ENCODE data around the gene SNX33.
"Not testable (repeated sequence)": the region's sequence is repeated elsewhere in the genome, so short reads cannot be mapped to it uniquely, and the experiment has no call there.

SNX33 gene

DNA sequence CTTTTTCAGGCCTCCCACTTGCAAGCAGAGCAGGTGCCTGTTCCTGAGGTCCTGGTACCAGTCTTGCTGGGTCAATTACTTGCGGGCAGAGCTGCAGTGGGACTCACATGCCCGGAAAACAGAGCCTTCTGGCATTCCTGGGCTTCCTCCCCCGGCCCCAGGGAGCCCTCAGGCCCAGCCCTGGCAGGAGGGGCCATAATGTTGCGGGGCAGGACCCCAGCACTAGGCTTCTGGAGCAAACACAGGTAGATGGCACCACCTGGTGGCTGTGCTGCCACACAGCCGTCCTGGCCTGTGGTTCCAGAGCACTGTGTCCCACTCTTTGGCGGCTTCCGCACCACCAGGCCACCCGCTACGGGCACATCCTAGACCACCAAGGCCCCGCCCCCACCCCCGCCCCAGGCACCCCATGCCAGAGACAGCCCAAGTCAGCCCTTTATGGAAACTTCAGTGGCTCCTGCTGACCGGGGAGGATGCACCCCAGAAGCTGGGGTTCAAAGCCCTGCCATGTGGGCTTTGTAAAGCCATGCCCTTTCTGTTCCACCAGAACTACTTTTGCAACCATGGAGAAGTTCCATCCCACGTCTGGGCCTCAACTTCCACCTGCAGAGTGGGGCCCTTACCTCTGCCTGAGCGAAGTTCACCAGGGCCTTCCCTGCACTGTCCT lies 36.1 kb downstream of the SNX33 start:
- DNase-seq (ENCODE audit: low spot score): peak; percentile 78

DNA sequence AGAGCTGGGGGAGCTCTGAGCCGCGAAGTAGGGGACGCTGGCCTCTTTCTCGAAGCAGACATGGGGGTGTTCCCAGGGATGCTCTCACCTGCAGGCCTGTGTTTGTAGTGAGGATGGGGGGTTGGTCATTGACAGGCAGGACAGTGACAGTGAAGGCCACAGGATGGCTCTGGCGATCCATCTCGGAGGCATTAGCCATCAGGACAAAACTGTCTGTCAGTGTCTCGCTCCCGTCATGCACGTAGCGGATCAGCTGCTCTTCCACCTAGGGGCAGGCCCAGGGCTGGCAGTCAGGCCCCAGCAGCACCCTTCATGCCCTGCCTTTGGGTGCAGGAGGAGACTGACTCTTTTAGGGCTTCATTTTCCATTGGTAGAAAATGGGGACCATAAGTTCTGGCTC lies 36.9 kb downstream of the SNX33 start:
- no peak for DNase-seq (ENCODE audit: low spot score)

DNA sequence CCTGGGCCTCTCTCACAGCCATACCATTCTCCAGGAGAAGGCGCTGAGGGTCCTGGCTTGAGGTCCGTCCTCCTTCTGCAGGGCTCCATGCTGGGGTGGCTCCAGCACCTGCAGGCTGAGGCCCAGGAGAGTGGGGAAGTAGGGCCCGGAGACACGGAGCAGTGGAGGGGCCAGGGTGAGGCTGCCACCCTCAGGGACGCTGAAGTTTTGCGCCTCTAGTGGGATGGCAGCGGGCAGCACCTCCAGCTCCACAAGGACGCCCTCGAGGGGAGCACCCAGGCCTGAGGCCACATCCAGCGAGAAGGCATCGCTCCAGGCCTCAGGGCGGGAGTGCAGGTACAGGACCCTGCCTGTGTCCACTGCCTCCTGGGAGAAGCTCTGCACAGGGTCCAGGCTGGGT lies 37.5 kb downstream of the SNX33 start:
- no peak for DNase-seq (ENCODE audit: low spot score)

DNA sequence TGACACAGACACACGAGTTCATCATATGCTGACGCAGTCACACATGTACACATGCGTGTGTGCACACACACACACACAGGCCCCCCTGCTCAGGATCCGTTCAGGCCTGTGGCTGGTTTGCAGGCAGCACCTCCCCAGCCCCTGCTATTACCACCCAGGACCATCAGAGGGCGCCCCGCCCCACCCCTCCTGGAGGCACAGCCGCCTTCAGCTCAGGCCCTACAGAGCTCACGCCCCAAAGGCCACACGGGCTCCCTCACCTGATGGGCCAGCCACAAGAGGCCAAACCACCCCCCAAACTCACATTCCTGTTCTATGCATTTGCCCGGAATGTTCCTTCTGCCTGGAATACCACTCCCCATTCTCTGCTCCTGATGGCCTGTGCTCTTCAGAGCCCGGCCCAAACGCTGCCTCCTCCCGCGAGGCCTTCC lies 38.5 kb downstream of the SNX33 start:
- peak; percentile 61 for DNase-seq (ENCODE audit: low spot score)

DNA sequence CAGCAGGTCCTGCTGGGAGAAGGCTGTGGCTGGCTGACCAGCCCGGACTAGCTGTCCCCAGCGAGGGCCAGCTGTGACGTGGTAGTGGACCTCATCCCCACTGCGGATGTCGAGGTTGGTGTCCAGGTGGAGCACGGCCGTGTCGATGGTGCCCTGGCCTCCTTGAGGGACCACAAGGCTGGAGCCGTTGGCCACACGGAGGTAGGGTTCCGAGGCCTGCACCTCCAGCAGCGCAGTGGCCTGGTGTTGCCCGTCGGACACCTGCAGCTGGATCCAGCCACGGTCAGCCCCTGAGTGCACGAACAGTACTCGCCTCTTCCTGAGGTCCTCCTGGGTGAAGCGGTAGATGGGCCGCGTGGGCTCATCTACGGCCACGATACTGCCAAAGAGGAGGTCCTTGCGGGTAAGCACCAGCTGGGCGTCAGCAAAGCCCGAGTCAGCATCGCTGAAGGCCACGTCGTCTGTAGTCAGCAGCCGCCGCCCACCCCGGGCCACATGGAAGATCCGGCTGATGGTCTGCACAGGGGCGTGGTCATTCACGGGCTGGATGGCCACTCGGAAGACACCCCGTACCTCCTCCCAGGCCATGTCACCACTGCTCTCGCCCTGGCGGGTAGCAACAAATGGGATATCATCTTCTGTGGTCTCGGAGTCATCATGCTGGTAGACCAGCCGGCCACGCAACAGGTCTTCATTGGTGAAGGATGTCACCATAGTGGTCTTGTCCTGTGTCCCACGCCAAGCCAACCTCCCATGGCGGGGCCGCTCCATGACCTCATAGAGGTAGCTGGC lies 40.0 kb downstream of the SNX33 start:
- no peak for DNase-seq (ENCODE audit: low spot score)

DNA sequence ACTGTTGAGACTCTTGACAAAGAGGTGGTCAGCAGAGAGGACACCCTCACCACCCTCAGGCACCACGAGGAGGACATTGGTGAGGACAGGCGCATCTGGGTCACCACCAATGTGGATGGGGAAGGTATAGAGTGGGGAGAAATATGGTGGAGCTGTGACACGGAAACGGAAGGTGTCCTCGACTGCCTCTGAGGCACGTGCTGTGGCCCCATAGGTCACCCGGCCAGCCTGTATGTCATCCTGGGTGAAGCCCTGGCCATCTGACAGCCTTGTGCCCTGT lies 40.5 kb downstream of the SNX33 start:
- no peak for DNase-seq (ENCODE audit: low spot score)

DNA sequence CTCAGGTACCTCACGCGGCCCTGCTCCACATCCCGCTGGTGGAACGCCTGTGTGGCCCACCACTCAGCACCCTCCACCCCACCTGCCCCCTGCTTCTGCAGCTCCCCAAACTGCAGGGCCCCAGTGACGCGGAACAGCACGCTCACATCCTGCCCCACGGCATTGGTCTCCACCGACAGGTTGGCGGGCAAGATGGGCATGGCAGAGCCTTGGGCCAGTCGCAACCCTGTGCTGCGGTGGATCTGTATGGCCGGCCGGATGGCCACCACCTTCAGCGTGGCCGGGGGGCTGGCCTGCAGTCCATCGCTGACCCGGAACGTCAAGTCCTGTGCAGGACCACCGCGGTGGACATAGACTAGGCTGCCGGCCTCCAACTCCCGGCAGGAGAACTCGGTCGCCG lies 41.1 kb downstream of the SNX33 start:
- no peak for DNase-seq (ENCODE audit: low spot score)

DNA sequence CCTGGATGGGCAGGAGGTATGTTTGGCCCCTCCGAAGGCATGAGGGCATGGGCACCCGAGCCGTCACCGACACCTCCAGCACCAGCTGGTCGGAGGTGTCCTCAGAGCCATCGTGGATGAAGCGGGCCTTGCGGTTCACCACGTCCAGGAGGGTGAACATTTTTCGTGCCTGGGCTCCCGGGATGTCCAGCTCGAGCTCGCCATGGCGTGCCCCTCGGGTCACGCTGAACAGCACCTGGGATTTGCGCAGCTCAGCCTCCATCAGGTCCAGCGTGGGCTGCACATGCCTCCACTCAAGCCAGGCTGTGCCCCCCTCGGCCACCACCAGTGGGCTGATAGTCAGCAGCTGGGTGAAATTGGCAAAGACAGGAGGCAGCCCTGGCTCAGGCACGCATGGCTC lies 41.7 kb downstream of the SNX33 start:
- not testable (repeated sequence) for DNase-seq (ENCODE audit: low spot score)

DNA sequence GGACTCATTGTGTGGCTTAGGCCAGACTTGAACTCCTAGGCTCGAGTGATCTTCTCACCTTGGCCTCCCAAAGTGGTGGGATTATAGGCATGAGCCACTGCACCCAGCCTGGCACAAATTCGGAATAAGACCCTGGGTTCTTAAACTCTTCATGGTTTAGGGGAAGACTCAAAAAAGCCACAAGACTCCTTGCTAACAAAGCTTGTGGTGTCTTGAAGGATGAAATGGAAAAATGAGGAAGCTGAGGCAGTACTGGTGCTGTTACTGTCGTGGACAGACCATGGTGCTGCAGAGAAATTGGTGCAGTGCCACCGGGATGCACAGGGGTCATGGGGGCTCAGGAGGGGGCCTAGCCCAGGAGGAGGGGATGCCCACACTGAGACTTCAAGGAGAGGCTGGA lies 44.6 kb downstream of the SNX33 start:
- not testable (repeated sequence) for DNase-seq (ENCODE audit: low spot score)

DNA sequence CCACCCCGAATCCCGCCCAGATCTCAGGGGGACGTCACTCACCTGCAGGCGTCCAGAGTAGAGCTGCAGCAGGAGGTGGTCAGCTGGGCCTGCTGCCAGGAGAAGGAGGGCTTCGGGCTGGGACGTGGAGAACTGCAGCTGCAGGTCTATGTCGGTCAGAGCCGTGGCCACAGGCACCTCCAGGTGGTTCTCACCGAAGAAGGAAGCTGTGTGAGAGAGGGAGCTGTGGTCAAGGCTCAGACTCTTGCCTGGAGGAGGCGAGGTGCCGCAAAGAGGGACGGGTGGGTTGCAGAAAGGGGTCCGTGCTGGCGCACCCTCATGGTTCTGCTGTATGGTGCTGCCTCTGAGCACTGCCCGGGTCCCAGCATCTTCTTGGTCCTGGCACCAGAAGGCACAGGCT lies 45.3 kb downstream of the SNX33 start:
- DNase-seq (ENCODE audit: low spot score): not testable (repeated sequence)

DNA sequence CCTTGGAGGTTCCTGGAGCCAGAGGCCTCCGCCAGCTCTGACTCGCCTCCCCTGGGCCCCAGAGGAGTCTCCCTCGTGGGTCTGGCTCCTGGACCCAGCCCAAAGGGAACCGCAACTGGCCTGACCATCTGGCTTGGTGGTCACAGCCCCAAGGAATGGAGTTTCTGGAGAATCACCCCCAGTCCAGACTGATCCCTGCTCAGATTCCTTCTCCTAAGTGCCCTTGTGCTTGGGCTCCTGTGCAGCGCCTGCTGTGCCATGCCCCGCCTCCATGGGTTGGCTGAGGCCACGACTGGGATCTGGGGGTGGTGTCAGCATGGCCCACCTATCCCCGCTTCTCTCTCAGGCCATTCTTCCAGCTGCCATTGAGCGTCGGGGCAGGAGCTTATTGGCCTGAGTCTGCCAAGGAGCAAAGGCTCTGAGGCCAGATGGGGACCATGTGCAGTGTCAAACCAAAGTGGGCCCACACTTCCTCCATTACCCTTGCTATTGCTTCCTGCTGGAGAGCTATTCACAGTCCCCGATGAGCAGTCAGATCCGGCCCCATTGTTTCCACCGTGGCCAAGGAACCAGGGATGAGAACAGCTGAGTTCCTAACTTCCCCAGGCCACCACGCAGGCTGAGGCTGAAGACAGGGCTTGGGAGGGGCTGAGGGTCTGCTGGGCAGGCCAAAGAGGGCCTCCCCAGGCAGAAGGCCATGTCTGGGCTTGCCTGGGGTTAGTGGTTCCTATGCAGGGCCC lies 46.0 kb downstream of the SNX33 start:
- peak; percentile 35 for DNase-seq (ENCODE audit: low spot score)

DNA sequence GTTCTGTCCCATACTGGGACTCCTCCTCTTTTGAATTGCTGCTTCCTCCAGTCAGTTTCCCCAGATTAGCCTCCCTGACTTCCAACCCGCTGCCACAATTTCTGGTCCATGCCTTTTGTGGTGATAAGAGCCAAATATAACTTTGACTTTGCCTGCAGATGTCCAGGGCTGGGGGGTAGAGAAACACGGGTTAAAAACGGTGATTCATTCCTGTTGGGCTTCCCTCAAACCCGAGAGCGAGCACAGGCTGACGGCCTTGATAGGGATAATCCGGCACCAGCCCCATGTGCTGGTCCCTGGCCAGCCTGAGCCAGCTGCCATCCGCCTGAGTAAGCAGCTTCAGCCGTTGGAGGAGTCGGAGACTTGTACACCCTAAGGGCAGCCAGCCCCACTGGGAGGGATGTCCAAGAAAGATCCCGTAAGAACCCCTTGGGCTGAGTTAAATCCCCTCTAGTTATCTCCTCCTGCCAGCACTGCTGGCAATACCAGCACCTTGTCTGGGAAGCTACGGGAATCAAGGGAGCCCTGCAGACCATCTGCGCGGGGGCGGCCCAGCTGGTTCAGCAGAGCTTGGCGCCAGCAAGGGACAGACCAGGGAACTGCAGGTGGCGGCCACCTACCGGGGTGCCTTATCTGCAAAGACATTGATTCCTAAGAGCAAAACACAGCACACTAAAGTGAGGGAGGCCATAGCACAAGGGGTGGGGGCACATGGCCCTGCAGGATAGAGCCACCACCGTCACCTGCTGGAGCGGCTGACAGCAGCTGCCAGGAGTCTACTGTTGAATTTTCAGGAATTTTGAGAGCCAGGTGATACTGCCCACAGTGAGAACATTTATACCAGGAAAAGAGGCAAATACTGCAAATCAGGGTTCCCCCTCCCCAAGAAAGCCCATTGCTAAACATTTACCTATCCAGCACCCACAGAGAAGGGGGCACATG lies 46.8 kb downstream of the SNX33 start:
- peak; percentile 75 for DNase-seq (ENCODE audit: low spot score)

DNA sequence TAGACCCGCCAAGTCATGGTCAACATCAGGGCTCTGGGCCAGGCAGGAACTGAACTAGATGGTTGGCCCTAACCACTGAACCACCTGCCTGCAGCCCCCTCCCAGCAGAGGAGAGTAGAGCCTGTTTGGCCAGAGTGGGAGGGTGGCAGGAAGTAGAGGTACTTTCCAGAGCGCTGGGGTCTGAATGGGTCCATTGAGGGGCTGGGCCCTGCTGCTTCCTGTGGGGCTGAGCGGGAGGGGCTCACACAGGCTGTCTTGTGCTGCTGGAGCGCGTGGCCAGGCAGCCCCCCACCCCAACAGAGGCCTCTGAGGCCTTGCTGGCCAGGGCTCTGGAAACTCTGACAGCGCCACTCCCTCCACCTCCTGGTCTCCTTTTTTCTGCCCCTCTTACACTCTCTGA lies 47.5 kb downstream of the SNX33 start:
- DNase-seq (ENCODE audit: low spot score): peak; percentile 40

DNA sequence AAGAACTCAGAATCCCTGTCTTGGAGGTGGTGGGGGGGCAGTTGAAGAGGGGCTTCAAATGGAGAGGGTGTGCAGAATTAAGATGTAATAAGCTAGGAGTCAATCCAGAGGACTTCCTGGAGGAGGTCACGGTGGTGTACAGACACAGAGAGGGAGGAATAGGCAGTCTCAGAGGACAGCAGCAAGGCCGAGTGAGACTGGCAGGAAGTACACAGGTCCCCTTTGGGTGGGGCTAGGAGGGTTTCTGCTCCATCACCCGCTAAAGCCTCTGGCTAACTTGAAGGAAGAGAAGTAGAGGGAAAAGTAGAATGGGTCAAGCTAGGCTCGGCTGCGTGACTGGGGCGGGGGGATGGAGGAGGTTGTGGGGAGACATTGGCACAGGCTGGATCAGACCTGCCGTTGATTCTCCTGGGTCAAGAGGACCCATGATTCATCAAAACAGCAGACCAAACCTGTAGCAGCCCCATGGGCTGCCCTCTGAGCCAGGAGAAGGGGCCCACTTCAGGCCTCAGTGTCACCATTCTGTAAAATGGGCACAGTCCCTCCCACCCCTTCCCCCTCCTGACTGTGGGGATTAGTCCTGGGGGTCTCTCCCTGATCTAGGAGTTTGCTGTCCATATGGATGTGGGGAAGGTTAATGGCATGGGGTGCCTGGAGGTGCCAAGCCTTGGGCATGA lies 48.1 kb downstream of the SNX33 start:
- DNase-seq (ENCODE audit: low spot score): no peak

DNA sequence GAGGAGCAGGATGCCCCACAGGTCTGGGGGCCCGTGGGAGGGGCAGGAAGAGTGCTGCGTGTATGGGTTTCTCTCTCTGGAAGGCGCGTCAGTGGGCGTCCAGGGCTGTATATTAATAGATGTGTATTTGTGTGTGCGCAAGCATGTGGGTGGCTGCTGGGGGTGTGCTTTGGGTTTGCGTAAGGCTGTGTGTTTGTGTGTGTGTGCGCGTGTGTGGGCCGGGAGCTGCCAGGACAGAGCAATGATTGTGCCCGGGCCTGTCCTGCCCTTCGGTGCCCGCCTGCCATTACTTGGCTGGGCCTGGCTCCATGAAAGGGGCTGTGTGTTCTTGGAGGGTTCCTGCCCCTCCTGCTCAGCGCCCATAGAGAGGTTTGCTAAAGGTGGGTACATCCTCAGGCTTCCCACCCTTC lies 48.6 kb downstream of the SNX33 start:
- peak; percentile 76 for DNase-seq (ENCODE audit: low spot score)

DNA sequence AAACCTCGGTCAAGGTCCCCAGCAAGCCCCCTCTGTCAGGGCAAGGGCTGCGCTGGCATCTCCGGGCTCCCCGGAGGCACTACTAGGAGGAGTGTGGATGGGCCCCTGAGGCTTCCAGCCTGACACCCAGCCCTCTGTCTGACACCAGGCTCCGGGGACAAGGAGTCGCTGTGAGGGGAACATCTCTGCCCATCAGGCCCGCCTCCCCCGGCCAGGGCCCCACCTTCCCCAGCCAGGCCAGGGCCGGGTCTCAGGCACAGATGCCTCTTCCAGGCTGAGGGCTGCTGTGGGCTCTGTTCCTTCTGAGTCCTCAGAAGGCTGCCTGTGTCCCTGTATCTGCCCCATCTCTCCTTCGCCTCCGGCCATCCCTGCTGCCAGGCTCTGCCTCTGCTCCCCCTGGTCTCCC lies 49.1 kb downstream of the SNX33 start:
- DNase-seq (ENCODE audit: low spot score): no peak

DNA sequence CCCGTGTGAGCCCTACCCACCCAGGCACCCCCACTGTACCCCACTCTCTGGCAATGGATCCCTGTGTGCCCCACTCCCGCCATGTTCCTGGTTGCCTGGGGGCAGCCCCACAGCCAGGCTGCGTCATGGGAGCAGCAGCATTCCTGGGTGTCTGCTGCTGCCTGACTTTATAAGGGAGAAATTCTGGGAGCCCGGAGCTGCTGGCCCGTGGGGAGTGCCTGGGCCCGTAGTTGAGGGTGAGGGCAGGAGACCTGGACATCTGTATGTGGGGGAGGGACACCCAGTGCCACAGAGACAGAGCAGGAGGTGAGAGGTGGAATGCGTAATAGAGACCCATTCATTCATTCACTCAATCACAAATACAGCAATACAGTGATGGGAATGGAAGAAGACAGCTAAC lies 49.8 kb downstream of the SNX33 start:
- no peak for DNase-seq (ENCODE audit: low spot score)

DNA sequence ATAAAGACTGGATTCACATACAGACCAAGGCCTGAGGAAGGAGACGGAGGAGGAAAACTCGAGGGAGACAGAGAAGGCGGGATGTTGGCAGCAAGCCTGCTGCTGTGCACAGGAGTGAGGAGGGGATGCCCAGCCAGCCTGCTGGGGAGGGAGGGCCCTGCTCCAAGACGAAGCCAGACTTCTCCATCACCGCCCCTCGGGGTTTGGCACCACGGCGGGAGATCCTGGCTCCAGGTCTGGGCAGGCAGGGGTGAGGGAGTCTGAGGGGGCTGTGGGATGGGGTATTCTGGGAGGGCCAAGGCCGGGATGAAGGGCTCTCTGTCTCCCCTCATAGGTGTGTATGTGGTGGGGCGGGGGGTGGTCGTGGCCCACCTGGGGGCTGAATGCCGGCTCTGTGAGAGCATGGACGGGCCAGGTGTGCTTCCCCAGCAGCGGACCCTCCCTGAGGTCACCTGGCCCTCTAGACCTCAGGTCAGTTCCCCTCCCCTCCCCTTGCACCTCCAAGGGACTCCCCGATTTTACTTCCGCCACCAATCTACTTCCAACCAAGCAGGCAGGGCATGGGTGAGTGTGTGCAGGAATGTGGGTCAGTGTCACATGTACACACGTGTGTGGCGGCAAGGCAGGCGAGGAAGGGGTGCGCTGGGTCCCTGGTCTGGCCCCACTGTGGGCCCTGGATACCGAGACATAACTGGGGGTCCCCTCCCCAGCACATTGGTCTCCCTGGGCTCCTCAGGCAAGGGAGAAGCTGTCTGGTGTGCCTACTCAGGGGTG lies 50.4 kb downstream of the SNX33 start:
- DNase-seq (ENCODE audit: low spot score): not testable (repeated sequence)

DNA sequence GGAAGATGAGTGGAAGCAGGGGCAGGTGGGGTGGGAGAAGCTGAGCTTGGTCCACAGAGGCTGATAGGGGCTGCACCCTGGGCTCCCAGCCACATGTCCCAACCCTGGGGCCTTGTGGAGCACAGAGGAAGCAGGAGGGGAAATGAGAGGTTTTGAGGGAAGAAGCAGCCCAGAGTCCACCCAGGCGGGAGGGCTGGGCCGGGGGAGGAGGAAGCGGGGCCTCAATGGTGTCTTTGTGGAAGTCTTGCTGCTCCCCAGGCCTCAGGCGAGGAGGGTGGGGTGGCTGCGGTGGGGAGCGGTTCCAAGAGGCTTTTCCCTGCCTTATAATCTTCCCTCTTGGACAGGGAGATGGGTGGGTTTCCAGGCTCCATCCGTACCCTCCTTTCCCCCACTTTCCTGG lies 51.8 kb downstream of the SNX33 start:
- DNase-seq (ENCODE audit: low spot score): peak; percentile 59

DNA sequence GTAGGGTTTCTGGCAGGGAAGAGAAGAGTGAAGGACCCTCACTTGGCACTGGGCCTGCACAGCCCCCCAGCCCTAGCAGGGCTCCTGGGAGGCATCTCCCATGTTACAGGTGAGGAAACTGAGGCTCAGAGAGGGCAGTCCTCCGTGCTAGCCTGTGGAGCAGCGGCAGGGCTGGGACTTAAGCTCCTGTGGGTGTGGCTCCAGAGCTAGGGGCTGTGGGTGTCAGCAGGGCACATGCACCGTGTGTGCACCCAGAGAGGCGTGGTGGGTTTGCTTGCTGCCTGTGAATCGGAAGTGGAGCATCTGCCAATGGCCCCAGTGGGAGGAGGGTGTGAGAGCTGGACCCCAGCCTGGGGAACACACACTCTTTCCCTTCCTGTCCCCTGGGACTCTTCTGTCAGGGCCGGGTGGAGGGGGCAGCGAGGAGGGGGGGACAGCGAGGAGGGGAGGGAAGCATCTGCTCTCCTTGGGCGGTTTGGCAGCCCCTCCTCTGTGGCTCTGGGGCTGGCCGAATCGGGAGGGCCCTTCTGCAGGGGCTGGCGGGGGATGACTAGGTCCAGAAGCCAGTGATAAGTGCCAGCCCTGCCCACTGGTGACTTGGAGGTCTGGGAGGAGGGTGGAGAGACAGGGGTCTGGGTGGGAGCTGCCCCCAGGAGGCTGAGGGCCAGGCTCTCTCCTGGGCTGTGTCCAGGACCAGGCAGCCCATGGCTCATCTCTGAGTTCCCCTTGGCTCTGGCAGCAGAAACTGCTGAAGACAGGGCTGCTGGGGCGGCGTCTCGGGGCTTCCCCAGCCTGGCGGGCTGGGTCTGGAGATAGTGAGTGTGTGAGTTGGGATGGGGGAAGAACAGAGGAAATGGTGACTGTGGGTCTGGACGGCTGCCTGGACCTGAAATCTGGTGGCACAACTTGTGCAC lies 52.5 kb downstream of the SNX33 start:
- peak; percentile 54 for DNase-seq (ENCODE audit: low spot score)
